GM19043 (cell line): ENCODE results near the gene DPH3.
"Not testable (repeated sequence)": the region's sequence is repeated elsewhere in the genome, so short reads cannot be mapped to it uniquely, and the experiment has no call there.

Experiments
- ATAC-seq: cut with Tn5 transposase; IDR thresholded peaks from one replicate; pipeline ENCODE4 v1.9.1; 2021; ENCODE audit warnings: low read depth; ENCODE audit not compliant: unreplicated experiment

Gene DPH3

GRCh38 chr3:16264708-16265454 lies at the start of gene DPH3, which contains the start of gene OXNAD1:
TSS of gene DPH3 (minus strand) at chr3:16264943. CDS start at chr3:16264876, 67 bp downstream.
TSS of gene OXNAD1 (plus strand) at chr3:16265212. CDS start at chr3:16270953, 5,741 bp downstream.
- peak; percentile 100 for ATAC-seq

GRCh38 chr3:16313886-16314645 lies 49.3 kb upstream of the DPH3 start:
- no peak for ATAC-seq

GRCh38 chr3:16311960-16312451 lies 47.3 kb upstream of the DPH3 start:
- peak; percentile 61 for ATAC-seq

GRCh38 chr3:16310486-16310885 lies 45.7 kb upstream of the DPH3 start:
- not testable (repeated sequence) for ATAC-seq

- ATAC-seq = peak; percentile 76
Measured at GRCh38 chr3:16309558-16309957, 44.8 kb upstream of the DPH3 start.

- ATAC-seq = no peak
Measured at GRCh38 chr3:16308727-16309126, 44.0 kb upstream of the DPH3 start.

GRCh38 chr3:16307832-16308531 lies 43.2 kb upstream of the DPH3 start:
- ATAC-seq = no peak

- ATAC-seq = no peak
Measured at GRCh38 chr3:16305111-16305541, 40.4 kb upstream of the DPH3 start.

- ATAC-seq = no peak
Measured at GRCh38 chr3:16304061-16305010, 39.6 kb upstream of the DPH3 start.

- ATAC-seq = no peak
Measured at GRCh38 chr3:16303037-16303575, 38.4 kb upstream of the DPH3 start.

GRCh38 chr3:16302082-16302631 lies 37.4 kb upstream of the DPH3 start:
- no peak for ATAC-seq

- no peak for ATAC-seq
Measured at GRCh38 chr3:16301507-16301906, 36.8 kb upstream of the DPH3 start.

- peak; percentile 68 for ATAC-seq
Measured at GRCh38 chr3:16300881-16301359, 36.2 kb upstream of the DPH3 start.

- ATAC-seq = no peak
Measured at GRCh38 chr3:16300307-16300706, 35.6 kb upstream of the DPH3 start.

GRCh38 chr3:16299746-16300145 lies 35.0 kb upstream of the DPH3 start:
- no peak for ATAC-seq

GRCh38 chr3:16298891-16299290 lies 34.1 kb upstream of the DPH3 start:
- no peak for ATAC-seq

GRCh38 chr3:16297997-16298885 lies 33.5 kb upstream of the DPH3 start:
- ATAC-seq = no peak

- no peak for ATAC-seq
Measured at GRCh38 chr3:16295298-16295890, 30.7 kb upstream of the DPH3 start.
